Fibroblast of peridontal ligament (primary cell): Measurements from ENCODE around the gene ZNF629.
"Not testable (repeated sequence)": the region's sequence is repeated elsewhere in the genome, so short reads cannot be mapped to it uniquely, and the experiment has no call there.

ENCODE experiments used
- DNase-seq: peaks from one replicate; pipeline ENCODE4 v3.0.0-alpha.2; 2010; ENCODE audit errors: extremely low read depth

The ZNF629 gene

DNA sequence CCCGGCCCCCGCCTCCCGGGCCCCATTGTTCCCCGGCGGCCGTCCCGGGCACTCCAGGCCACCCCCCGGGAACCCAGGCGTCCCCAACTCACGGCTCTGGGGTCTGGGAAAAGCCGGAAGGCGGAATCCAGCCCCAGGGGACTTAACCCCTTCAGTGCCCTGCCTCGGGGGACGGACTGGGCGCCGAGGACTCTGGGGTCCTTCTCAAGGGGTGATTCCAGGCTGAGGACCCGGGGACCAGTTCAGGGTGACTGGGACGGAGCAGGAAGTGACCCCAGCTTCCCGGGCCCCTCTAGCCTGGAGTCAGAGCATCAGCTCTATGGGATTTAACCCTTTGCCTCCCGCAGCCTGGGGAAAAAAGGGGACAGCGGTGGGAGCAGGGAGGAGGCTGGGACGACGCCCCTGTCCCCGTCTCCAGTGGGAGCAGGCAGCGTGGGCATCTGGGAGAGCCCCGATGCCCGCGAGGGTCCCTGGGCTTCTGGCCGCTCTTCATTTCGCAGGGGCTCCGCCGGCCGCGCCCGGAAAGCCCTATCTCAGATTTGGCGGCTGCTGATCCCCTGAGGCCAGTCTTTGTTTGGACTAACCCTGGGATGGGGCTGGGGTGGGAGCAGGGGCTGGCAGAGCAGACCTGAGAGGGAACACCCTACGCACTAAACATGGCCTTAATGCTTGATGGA is at the start of gene ZNF629:
Gene ZNF629 (minus strand): TSS at position 270 of the 677 bp plus-strand sequence. CDS start 2,723 bp downstream, outside the sequence.
- peak; percentile 69 for DNase-seq

- no peak for DNase-seq
Observed at GRCh38 chr16:30834130-30834740, 47.2 kb upstream of the ZNF629 start.

DNA sequence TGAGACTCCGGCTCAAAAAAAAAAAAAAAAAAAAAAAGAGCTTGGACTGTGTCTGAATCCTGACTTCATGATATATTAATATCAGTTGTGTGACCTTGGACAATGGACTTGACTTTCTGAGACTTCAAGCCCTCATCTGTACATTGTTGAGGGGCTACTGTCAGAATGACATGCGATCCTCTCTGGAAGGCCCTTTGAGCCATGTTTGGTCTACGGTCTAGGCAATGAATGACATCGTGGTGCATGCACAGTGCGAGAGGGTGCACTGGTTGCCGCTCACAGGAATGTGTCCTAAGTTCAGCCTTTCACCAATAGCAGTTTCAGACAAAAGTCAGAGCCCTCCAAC is 43.0 kb upstream of the ZNF629 start:
- DNase-seq = no peak

- peak; percentile 15 for DNase-seq
Observed at GRCh38 chr16:30829130-30830071, 42.4 kb upstream of the ZNF629 start.

- DNase-seq = no peak
Observed at GRCh38 chr16:30821891-30822290, 34.9 kb upstream of the ZNF629 start.

GRCh38 chr16:30821441-30821840 is 34.4 kb upstream of the ZNF629 start:
- DNase-seq = not testable (repeated sequence)

DNA sequence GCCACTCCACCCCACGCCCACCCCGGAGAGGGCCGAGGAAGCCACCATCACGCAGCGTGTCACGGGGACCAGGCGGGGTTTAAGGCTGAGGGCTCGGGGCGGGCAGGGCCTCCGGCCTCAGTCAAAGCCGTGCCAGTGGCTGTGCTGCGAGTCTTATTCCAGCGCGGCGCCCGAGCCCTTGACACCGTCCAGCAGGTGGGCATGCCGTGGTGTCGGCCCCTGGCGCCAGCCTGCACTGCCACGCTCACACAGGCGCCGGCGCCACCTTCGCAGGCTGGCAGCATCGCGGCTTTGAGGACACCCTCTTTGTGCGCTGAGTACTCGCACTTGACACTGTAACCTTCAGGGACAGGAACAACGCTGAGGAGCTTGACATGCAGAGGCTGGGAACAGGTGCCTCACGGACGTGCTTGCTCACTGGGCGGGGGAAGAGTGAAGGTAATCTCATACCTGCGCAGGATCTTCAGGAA is 34.0 kb upstream of the ZNF629 start:
- DNase-seq = no peak

DNA sequence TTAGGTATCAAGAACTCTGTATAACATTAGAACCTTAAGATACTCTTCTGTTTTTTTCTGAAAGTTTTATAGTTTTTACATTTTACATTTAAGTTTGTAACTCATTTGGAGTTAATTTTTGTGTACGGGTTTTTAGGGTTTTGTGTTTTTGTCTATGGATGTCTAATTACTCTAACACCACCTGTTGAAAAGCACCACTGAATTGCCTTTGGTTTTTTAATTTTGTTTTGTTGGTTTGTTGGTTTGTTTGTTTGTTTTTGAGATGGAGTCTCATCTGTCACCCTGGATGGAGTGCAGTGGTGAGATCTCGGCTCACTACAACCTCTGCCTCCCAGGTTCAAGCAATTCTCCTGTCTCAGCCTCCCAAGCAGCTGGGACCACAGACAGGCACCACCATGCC is 29.8 kb upstream of the ZNF629 start:
- no peak for DNase-seq

- DNase-seq = no peak
Observed at GRCh38 chr16:30813821-30814189, 26.8 kb upstream of the ZNF629 start.

- DNase-seq = not testable (repeated sequence)
Observed at GRCh38 chr16:30809675-30810074, 22.7 kb upstream of the ZNF629 start.

DNA sequence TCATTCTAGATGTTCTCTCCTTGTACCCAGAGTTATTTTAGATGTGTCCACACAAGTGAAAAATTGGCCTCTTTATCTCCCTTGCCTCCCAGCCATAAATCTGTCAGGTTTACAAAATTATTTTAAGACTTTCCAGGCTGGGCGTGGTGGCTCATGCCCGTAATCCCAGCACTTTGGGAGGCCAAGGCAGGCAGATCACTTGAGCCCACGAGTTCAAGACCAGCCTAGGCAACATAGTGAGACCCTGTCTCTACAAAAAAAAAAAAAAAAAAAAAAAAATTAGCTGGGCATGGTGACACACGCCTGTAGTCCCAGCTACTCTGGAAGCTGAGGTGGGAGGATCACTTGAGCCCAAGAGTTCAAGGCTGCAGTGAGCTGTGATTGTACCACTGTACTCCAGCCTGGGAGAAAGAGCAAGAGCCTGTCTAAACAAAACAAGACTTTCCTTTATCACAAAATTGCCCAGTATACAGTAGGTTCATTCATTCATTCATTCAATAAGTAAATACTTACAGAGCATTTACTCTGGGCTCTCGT is 22.0 kb upstream of the ZNF629 start:
- DNase-seq = not testable (repeated sequence)

- DNase-seq = no peak
Observed at GRCh38 chr16:30808146-30808545, 21.1 kb upstream of the ZNF629 start.

GRCh38 chr16:30805370-30806169 is 18.6 kb upstream of the ZNF629 start:
- peak; percentile 77 for DNase-seq

GRCh38 chr16:30805056-30805369 is 18.0 kb upstream of the ZNF629 start:
- DNase-seq = no peak

- no peak for DNase-seq
Observed at GRCh38 chr16:30802936-30803335, 15.9 kb upstream of the ZNF629 start.

GRCh38 chr16:30797670-30798309 is 10.8 kb upstream of the ZNF629 start:
- no peak for DNase-seq

DNA sequence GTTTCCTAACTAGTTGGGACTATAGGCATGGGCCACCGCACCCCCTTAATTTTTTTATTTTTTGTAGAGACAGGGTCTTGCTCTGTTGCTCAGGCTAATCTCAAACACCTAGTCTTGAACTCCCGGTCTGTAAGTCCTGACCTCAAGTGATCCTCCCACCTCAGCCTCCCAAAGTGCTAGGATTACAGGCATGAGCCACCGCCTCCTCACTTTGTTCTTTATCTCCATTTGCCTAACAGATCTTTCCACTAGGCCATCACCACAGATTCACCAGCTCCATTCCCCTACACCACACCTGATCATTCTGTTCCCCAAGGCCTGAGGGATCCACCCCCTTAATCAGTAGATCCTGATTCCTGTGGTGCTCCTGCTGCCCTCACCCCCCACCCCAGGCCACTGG is 7.6 kb upstream of the ZNF629 start:
- DNase-seq = no peak

GRCh38 chr16:30793508-30794069 is 6.6 kb upstream of the ZNF629 start:
- DNase-seq = no peak

GRCh38 chr16:30787613-30788378 is 791 bp upstream of the ZNF629 start:
- no peak for DNase-seq
